Measurements from ENCODE around the gene LBR. TPM values are rescaled to one million over a fixed set of nuclear protein-coding genes. Genes with fewer than 3 reads are reported as not detected.

The LBR gene
- total RNA-seq, 1 experiment from 2014 or later = 60.9 TPM

DNA sequence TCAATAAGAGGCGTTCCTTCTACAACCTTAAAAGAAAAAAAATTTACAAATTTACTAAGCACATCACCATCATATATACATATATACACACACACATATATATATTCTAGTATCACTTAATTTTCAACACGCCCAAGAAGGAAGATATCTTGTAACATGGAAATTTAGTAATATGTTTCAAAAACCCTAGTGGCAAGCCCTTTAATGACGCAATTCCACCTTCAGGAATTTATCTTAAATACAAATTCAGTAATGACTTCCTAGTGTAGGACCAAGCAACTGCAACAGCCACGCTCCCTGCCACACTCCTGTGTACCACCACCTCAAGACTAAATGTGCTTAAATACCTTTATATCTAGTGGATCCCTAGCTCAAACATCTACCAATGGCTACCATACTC, 12.5 kb downstream of the LBR start:
- H3K23ac ChIP-seq (ENCODE audit: insufficient read length, low read depth, low read length) = no peak overlapping the region
- no peaks in the 10 kb centered on the region for H3K27me3 ChIP-seq (ENCODE audit: insufficient read depth, low read length)
- H3K79me1 ChIP-seq (ENCODE audit: insufficient read depth, low read depth, low read length, poor library complexity, severe bottlenecking) = peaks cover 2% of the 10 kb centered on the region
- no peak overlapping the region for H3K4me3 Mint-ChIP-seq
- no peak overlapping the region for H3K4ac ChIP-seq (ENCODE audit: low read depth, low read length)
- no peak overlapping the region for H2BK120ac ChIP-seq (ENCODE audit: low read depth, low read length, poor library complexity, severe bottlenecking)
- no peaks in the 10 kb centered on the region for H4K20me1 ChIP-seq (ENCODE audit: control insufficient read depth, insufficient read depth, insufficient read length)
- no peak overlapping the region for H3K4me2 ChIP-seq (ENCODE audit: insufficient read depth, insufficient read length, low read length)
- no peaks in the 10 kb centered on the region for H3K23me2 ChIP-seq (ENCODE audit: insufficient read length, low read depth, low read length, poor library complexity, severe bottlenecking)
- no peak overlapping the region for H2BK5ac ChIP-seq (ENCODE audit: insufficient read length, low read length)
- no peaks in the 10 kb centered on the region for H3K9me3 ChIP-seq (ENCODE audit: control insufficient read depth, low read depth, low read length)
- H2AFZ ChIP-seq (ENCODE audit: low read length) = no peak overlapping the region
- H3K18ac ChIP-seq (ENCODE audit: insufficient read length, low read depth, low read length) = no peak overlapping the region
- no peak overlapping the region for H4K5ac ChIP-seq (ENCODE audit: insufficient read length, low read depth, low read length)
- no peak overlapping the region for H3K27ac ChIP-seq (ENCODE audit: insufficient read length, low read depth, low read length)
- H3K56ac ChIP-seq (ENCODE audit: insufficient read length, low read depth, low read length) = no peak overlapping the region
- H2BK15ac ChIP-seq (ENCODE audit: low read depth, low read length) = no peak overlapping the region
- no peak overlapping the region for H3K14ac ChIP-seq (ENCODE audit: insufficient read depth, low read length)
- no peak overlapping the region for H4K91ac ChIP-seq (ENCODE audit: insufficient read length, low read depth, low read length)
- H3K27me3 Mint-ChIP-seq (ENCODE audit: low read depth) = no peaks in the 10 kb centered on the region
- H3K79me2 ChIP-seq (ENCODE audit: insufficient read depth, low read length) = peaks cover 2% of the 10 kb centered on the region; the same call in 1 of the 2 replicates
- TF ChIP-seq, protein P1, sequence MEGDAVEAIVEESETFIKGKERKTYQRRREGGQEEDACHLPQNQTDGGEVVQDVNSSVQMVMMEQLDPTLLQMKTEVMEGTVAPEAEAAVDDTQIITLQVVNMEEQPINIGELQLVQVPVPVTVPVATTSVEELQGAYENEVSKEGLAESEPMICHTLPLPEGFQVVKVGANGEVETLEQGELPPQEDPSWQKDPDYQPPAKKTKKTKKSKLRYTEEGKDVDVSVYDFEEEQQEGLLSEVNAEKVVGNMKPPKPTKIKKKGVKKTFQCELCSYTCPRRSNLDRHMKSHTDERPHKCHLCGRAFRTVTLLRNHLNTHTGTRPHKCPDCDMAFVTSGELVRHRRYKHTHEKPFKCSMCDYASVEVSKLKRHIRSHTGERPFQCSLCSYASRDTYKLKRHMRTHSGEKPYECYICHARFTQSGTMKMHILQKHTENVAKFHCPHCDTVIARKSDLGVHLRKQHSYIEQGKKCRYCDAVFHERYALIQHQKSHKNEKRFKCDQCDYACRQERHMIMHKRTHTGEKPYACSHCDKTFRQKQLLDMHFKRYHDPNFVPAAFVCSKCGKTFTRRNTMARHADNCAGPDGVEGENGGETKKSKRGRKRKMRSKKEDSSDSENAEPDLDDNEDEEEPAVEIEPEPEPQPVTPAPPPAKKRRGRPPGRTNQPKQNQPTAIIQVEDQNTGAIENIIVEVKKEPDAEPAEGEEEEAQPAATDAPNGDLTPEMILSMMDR (conservative IDR thresholded peaks at IDR 0.05) = no peak
- DNase-seq = no peak
- peaks cover 0 to 7% of the 10 kb centered on the region in 2 experiments; a peak in 3 of 4 replicates for H3K4me1 Mint-ChIP-seq
- H3K9me3 Mint-ChIP-seq = no peaks in the 10 kb centered on the region
- no peak overlapping the region for H3K9ac ChIP-seq (ENCODE audit: extremely low read depth, insufficient read length, low read length)
- H3K4me1 ChIP-seq (ENCODE audit: insufficient read depth, low read length) = no peaks in the 10 kb centered on the region
- H4K8ac ChIP-seq (replicated peaks; ENCODE audit: insufficient read length, low read depth, low read length) = no peak overlapping the region
- H2BK20ac ChIP-seq (ENCODE audit: low read depth, low read length, poor library complexity, severe bottlenecking) = no peak overlapping the region
- H2AK5ac ChIP-seq (ENCODE audit: insufficient read length, low read length) = no peak overlapping the region
- peaks cover 33 to 70% (median 64%) of the 10 kb centered on the region in 3 experiments; a peak in 6 of 7 replicates for H3K36me3 Mint-ChIP-seq (ENCODE audit: insufficient read depth in 1 of 3, low read depth in 3 of 3)
- no peak overlapping the region for H3K27ac Mint-ChIP-seq
- no CpG with 5 or more reads among the region's 4 CpGs for WGBS (ENCODE audit: extremely low coverage, insufficient read length, low lambda C conversion rate)
- H2BK12ac ChIP-seq (ENCODE audit: insufficient read length, low read depth, low read length) = no peak overlapping the region
- H3T11ph ChIP-seq (ENCODE audit: low read length) = no peak overlapping the region
